ENCODE data around the gene GPAM. TPM values are rescaled to one million over a fixed set of nuclear protein-coding genes. Genes with fewer than 3 reads are reported as not detected.

The GPAM gene
- total and polyA plus RNA-seq, 9 of the 15 experiments (the other 6 are each of a cell fraction or from before 2014, with no cell fraction given), result 3.5 to 7.5 (median 5.5) TPM

GRCh38 chr10:112213836-112214235 is 30.3 kb upstream of the GPAM start:
- Histone ChIP-seq H3K27ac (ENCODE audit: extremely low read depth, low read depth, low read length) (no peak overlapping the region), H3K27me3 (ENCODE audit: control insufficient read depth in 2 of 2, insufficient read depth in 2 of 2, low read length in 2 of 2) (peaks cover 0 to 39% of the 10 kb centered on the region in 2 experiments; a peak in 4 of 5 replicates), H3K9me1 (ENCODE audit: control insufficient read depth, insufficient read depth, low read length) (no peaks in the 10 kb centered on the region), H2AFZ (ENCODE audit: low read depth, low read length) (no peak overlapping the region), H3K4me3 (no peak overlapping the region), H3K9me3 (replicated peaks; ENCODE audit: control insufficient read depth, insufficient read depth, low read depth, low read length) (no peaks in the 10 kb centered on the region), H3K79me2 (ENCODE audit: control insufficient read depth, insufficient read depth, low read length) (no peaks in the 10 kb centered on the region), H3K4me1 (replicated peaks in 1 of 2; ENCODE audit: control insufficient read depth in 2 of 2, insufficient read depth in 2 of 2, low read length in 2 of 2) (no peaks in the 10 kb centered on the region; a peak in 1 of 5 replicates), H3K4me2 (ENCODE audit: insufficient read depth, low read length) (no peak overlapping the region), H3K36me3 (ENCODE audit: control insufficient read depth, insufficient read depth, low read length) (no peaks in the 10 kb centered on the region), H4K20me1 (replicated peaks; ENCODE audit: control insufficient read depth, insufficient read depth, low read length) (no peaks in the 10 kb centered on the region), H3K9ac (ENCODE audit: insufficient read depth in 1 of 2, low read depth in 2 of 2, low read length in 2 of 2) (no peak overlapping the region)
- in situ Hi-C loops (cut with MboI) (no loop called here), intact Hi-C loops (cut with micrococcal nuclease) (no loop called here)
- TF ChIP-seq TCF3 (CRISPR knock-in tag; IDR thresholded peaks at IDR 0.05) (no peak), ARNT (IDR thresholded peaks at IDR 0.05) (no peak), MAX (CRISPR knock-in tag; IDR thresholded peaks at IDR 0.05) (no peak)
- CTCF ChIA-PET (ENCODE audit: low intra/inter-chr PET ratio), result no interaction called here
- no peak for ATAC-seq
- no TSS peak for BruUV-seq (replicated peaks)
- WGBS (ENCODE audit: insufficient coverage, low coverage, missing lambda C conversion rate), result 4% methylated on average over 3 of the region's 4 CpGs
- FAIRE-seq, result no peak
- no peak for DNase-seq (ENCODE audit: extremely low read depth in 1 of 4, low spot score in 3 of 4)
- POLR2A ChIA-PET, result no interaction called here

- ChIA-PET CTCF (ENCODE audit: low intra/inter-chr PET ratio) (no interaction called here), POLR2A (no interaction called here)
- no peaks in the 10 kb centered on the region for H4K20me1 ChIP-seq (replicated peaks; ENCODE audit: control insufficient read depth, insufficient read depth, low read length)
- FAIRE-seq (no peak), ATAC-seq (no peak), DNase-seq (ENCODE audit: extremely low read depth in 1 of 4, low spot score in 3 of 4) (no peak)
- H3K27ac ChIP-seq (ENCODE audit: extremely low read depth, low read depth, low read length), result no peak overlapping the region
- BruUV-seq (replicated peaks), result no TSS peak
- H3K9me3 ChIP-seq (replicated peaks; ENCODE audit: control insufficient read depth, insufficient read depth, low read depth, low read length), result no peaks in the 10 kb centered on the region
- intact Hi-C loops (cut with micrococcal nuclease), result no loop called here
- 3% methylated on average over 3 of the region's 3 CpGs for WGBS (ENCODE audit: insufficient coverage, low coverage, missing lambda C conversion rate)
- H3K4me2 ChIP-seq (ENCODE audit: insufficient read depth, low read length), result no peak overlapping the region
- H3K9me1 ChIP-seq (ENCODE audit: control insufficient read depth, insufficient read depth, low read length), result no peaks in the 10 kb centered on the region
- no peak overlapping the region for H3K9ac ChIP-seq (ENCODE audit: insufficient read depth in 1 of 2, low read depth in 2 of 2, low read length in 2 of 2)
- in situ Hi-C loops (cut with MboI), result no loop called here
- peaks cover 0 to 40% of the 10 kb centered on the region in 2 experiments; a peak in 4 of 5 replicates for H3K27me3 ChIP-seq (ENCODE audit: control insufficient read depth in 2 of 2, insufficient read depth in 2 of 2, low read length in 2 of 2)
- H3K79me2 ChIP-seq (ENCODE audit: control insufficient read depth, insufficient read depth, low read length), result no peaks in the 10 kb centered on the region
- H3K36me3 ChIP-seq (ENCODE audit: control insufficient read depth, insufficient read depth, low read length), result no peaks in the 10 kb centered on the region
- TF ChIP-seq CXXC5 (CRISPR knock-in tag; IDR thresholded peaks at IDR 0.05), result no peak
- TF ChIP-seq CBFA2T3 (IDR thresholded peaks at IDR 0.05), result peak; percentile 24; the same call in 1 of the 2 replicates
- no peak for TF ChIP-seq ZNF133 (CRISPR knock-in tag; IDR thresholded peaks at IDR 0.05)
- TF ChIP-seq FOXA3 (CRISPR knock-in tag; conservative IDR thresholded peaks at IDR 0.05 in 1 of 2, IDR thresholded peaks at IDR 0.05 in 1 of 2), result peak in 1 of 2 experiments; percentile 29; a peak in 1 of 4 replicates
- TF ChIP-seq MLX (CRISPR knock-in tag; conservative IDR thresholded peaks at IDR 0.05), result no peak
- H3K4me3 ChIP-seq, result no peak overlapping the region
- H2AFZ ChIP-seq (ENCODE audit: low read depth, low read length), result no peak overlapping the region
- H3K4me1 ChIP-seq (replicated peaks in 1 of 2; ENCODE audit: control insufficient read depth in 2 of 2, insufficient read depth in 2 of 2, low read length in 2 of 2), result no peaks in the 10 kb centered on the region; a peak in 1 of 5 replicates
Observed at GRCh38 chr10:112213098-112213823, 29.7 kb upstream of the GPAM start.

All from K562 (cell line).